Measurements from ENCODE around the gene PDHB.

PDHB gene

DNA sequence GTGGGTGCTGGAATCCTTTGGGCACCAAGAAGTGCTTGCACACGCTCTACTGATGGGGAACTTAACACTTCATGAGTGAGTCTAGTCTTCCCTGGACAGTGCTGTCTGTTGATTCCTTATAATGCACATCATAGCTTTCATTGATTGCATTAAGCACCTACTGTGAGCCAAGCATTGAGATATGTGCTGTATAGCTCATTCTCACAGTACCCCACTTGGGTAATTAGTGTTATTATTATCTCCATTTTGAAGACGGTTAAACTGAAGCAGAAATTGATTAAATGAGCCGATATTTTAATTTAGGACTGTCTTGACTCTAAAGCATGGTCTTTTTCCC is 504 bp upstream of the PDHB start:
- Histone ChIP-seq H3K9ac (ENCODE audit: low read depth, low read length) (peak overlapping the region; percentile 76), H3K9me3 (ENCODE audit: control insufficient read depth, insufficient read depth, low read length) (no peaks in the 10 kb centered on the region), H3K4me1 (ENCODE audit: control insufficient read depth, insufficient read depth, low read length) (peaks cover 21% of the 10 kb centered on the region)

DNA sequence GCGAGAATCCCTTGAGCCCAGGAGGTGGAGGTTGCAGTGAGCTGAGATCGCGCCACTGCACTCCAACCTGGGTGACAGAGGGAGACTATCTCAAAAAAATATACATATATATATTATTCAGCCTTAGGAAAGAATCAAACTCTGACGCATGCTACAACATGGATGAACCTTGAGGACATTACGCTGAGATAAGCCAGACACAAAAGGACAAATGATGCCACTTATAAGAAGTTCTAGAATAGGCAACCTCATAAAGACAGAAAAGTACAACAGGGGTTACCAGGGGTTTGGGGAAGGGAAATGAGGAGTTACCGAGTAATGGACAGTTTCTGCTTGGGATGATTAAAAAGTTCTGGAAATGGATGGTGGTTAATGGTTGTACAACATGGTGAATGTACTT is 727 bp downstream of the PDHB start:
- H3K4me1 ChIP-seq (ENCODE audit: control insufficient read depth, insufficient read depth, low read length) = peaks cover 21% of the 10 kb centered on the region
- no peaks in the 10 kb centered on the region for H3K27me3 ChIP-seq (ENCODE audit: control insufficient read depth, insufficient read depth, low read length)
- peak overlapping the region; percentile 93 for H3K9ac ChIP-seq (ENCODE audit: low read depth, low read length)
- no peaks in the 10 kb centered on the region for H3K9me3 ChIP-seq (ENCODE audit: control insufficient read depth, insufficient read depth, low read length)
- H3K36me3 ChIP-seq (ENCODE audit: control insufficient read depth, insufficient read depth, low read length) = peaks cover 28% of the 10 kb centered on the region
- peak overlapping the region; percentile 95 for H3K4me3 ChIP-seq (ENCODE audit: low read depth, low read length)

More for the DNA sequence above, 504 bp upstream of the PDHB start:
- Histone ChIP-seq H3K27me3 (ENCODE audit: control insufficient read depth, insufficient read depth, low read length) (no peaks in the 10 kb centered on the region), H3K36me3 (ENCODE audit: control insufficient read depth, insufficient read depth, low read length) (peaks cover 16% of the 10 kb centered on the region), H3K4me3 (ENCODE audit: low read depth, low read length) (peak overlapping the region; percentile 61)

DNA sequence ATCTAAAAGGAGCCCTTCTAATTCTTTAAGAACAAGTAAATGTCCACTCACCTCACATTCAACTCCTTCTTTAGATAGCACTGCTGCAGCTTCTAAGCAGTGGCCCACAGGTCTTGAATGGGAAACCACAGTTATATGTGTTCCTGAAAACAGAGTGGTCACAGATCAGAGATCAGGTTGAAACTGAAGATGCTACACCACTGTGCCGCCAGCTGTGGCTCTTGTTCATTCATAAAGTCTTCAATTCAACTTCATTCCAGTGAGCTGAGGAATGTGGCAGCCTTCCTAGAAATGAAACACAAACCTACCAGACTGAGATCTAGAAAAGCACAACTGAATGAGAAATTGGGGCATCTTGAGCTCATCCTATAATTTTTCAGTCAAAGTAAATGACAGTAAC is 4.0 kb downstream of the PDHB start:
- Histone ChIP-seq H3K9me3 (ENCODE audit: control insufficient read depth, insufficient read depth, low read length) (no peaks in the 10 kb centered on the region), H3K27me3 (ENCODE audit: control insufficient read depth, insufficient read depth, low read length) (no peaks in the 10 kb centered on the region), H3K4me3 (ENCODE audit: low read depth, low read length) (no peak overlapping the region), H3K4me1 (ENCODE audit: control insufficient read depth, insufficient read depth, low read length) (peaks cover 6% of the 10 kb centered on the region), H3K9ac (ENCODE audit: low read depth, low read length) (no peak overlapping the region), H3K36me3 (ENCODE audit: control insufficient read depth, insufficient read depth, low read length) (peaks cover 31% of the 10 kb centered on the region)

DNA sequence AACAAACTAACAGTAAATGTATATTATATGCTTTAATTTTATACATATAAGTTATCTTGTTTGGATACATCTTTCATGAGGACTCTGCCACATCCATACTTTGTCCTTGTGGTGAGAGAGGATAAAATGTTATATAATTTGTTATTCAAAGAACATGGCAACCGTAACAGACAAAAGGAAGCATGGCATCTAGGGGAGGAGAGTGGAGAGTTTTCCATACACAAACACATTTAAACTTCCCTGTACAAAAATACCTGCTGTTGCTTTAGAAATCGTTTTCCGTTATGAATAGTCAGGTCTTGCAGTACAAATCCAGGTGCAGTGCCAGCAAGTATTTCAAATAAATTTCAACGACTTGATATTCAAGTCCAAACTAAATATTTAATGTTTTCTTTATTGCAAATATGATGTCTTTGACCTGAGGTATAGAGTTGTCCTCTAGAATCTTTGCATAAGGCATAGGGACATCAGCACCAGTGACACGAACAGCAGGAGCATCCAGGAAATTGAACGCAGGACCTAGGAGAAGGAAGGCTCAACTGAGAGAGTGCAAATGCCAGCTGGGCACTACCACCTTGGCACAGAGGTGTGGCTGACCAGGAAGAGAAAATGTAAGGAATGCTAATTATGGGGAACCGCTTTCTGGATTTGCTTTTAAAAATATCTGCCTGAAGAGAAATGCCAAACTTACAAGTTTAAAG is 5.8 kb downstream of the PDHB start:
- no peaks in the 10 kb centered on the region for H3K4me1 ChIP-seq (ENCODE audit: control insufficient read depth, insufficient read depth, low read length)
- H3K4me3 ChIP-seq (ENCODE audit: low read depth, low read length) = no peak overlapping the region
- no peaks in the 10 kb centered on the region for H3K9me3 ChIP-seq (ENCODE audit: control insufficient read depth, insufficient read depth, low read length)
- H3K9ac ChIP-seq (ENCODE audit: low read depth, low read length) = no peak overlapping the region
- no peaks in the 10 kb centered on the region for H3K27me3 ChIP-seq (ENCODE audit: control insufficient read depth, insufficient read depth, low read length)
- peaks cover 37% of the 10 kb centered on the region for H3K36me3 ChIP-seq (ENCODE audit: control insufficient read depth, insufficient read depth, low read length)

DNA sequence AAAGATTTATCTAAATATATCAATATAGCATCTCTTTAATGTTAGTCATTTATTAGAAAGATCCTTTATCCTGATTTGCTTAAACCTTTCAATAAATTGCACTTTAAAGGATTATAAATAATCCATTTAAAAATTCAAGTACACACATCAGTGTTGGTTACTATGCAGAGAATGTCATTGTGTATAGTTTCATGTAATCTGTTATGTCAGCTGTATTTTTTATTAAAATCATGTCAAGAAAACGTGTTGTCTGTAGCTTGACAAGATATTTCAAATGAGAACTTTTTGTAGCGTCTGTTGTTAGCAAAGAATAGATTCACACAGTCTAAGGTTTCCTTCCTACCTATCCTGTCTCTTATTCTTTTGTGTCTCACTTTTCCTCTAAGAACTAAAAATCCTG is 7.8 kb downstream of the PDHB start:
- Histone ChIP-seq H3K36me3 (ENCODE audit: control insufficient read depth, insufficient read depth, low read length) (peaks cover 46% of the 10 kb centered on the region), H3K9ac (ENCODE audit: low read depth, low read length) (no peak overlapping the region), H3K9me3 (ENCODE audit: control insufficient read depth, insufficient read depth, low read length) (no peaks in the 10 kb centered on the region), H3K27me3 (ENCODE audit: control insufficient read depth, insufficient read depth, low read length) (no peaks in the 10 kb centered on the region), H3K4me1 (ENCODE audit: control insufficient read depth, insufficient read depth, low read length) (no peaks in the 10 kb centered on the region), H3K4me3 (ENCODE audit: low read depth, low read length) (no peak overlapping the region)

DNA sequence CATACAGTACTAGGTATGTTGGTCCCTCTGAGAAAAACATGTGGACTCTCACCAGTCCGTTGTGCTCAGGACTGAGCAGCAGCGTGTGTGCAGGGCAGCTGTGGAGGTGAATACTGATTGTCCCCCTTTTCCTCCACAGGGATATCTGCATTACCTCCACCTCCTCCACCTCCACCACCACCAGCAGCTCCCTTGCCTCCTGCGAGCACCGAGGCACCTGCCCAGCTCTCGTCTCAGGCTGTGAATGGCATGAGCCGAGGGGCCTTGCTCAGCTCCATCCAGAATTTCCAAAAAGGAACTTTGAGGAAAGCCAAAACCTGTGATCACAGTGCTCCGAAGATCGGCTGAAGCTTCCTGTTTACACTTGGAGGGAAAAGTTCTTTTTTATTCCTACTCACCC is 9.0 kb downstream of the PDHB start:
- Histone ChIP-seq H3K27me3 (ENCODE audit: control insufficient read depth, insufficient read depth, low read length) (no peaks in the 10 kb centered on the region), H3K9me3 (ENCODE audit: control insufficient read depth, insufficient read depth, low read length) (no peaks in the 10 kb centered on the region), H3K4me1 (ENCODE audit: control insufficient read depth, insufficient read depth, low read length) (no peaks in the 10 kb centered on the region), H3K9ac (ENCODE audit: low read depth, low read length) (no peak overlapping the region), H3K36me3 (ENCODE audit: control insufficient read depth, insufficient read depth, low read length) (peaks cover 35% of the 10 kb centered on the region), H3K4me3 (ENCODE audit: low read depth, low read length) (no peak overlapping the region)

DNA sequence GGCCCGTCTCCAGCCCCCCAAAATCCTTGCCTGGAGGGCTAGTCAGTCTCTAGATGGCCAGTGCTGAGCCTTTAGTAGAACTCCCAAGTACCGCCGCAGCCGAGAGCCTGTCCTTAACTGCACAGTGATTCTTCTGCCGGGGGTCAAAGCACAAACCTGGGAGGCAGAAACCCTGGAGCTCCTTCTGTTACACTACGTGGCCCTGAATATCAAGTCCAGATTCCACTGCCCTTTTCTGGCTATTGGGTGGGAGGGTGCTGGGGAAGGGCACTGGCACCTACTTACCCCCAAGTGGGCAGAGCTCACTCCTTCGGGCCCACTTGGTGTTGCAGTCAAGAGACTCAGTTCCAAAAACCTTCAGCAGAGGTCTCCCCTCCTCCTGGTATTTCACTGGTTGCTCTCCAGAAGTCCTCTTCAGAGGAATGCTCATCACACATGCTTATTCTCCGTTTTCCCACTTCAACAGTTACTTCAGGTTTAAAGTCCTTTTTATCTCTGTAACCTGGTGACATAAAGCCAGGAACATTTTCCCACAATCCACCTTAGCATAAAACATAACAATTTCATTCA is 10.8 kb downstream of the PDHB start:
- Histone ChIP-seq H3K27me3 (ENCODE audit: control insufficient read depth, insufficient read depth, low read length) (no peaks in the 10 kb centered on the region), H3K9ac (ENCODE audit: low read depth, low read length) (no peak overlapping the region), H3K4me1 (ENCODE audit: control insufficient read depth, insufficient read depth, low read length) (no peaks in the 10 kb centered on the region), H3K36me3 (ENCODE audit: control insufficient read depth, insufficient read depth, low read length) (peaks cover 20% of the 10 kb centered on the region), H3K9me3 (ENCODE audit: control insufficient read depth, insufficient read depth, low read length) (no peaks in the 10 kb centered on the region), H3K4me3 (ENCODE audit: low read depth, low read length) (no peak overlapping the region)

DNA sequence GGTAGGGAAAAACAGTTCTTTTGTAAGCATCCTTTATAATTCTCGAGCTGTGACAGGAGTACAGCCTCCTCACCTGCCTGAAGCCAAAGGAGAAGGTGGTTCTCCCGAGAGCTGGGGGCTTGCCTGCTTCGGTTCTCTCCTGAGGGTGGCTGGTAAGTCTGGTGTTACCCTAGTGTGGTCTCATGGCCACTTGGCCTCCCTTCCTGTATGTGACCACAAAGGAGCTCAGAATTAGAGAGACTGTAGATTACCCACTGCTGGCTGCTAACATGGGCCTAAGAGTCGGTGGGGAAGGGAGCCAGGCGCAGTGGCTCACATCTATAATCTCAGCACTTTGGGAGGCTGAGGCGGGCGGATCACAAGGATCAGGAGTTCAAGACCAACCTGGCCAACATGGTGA is 12.6 kb downstream of the PDHB start:
- no peaks in the 10 kb centered on the region for H3K9me3 ChIP-seq (ENCODE audit: control insufficient read depth, insufficient read depth, low read length)
- H3K27me3 ChIP-seq (ENCODE audit: control insufficient read depth, insufficient read depth, low read length) = no peaks in the 10 kb centered on the region
- no peak overlapping the region for H3K4me3 ChIP-seq (ENCODE audit: low read depth, low read length)
- no peak overlapping the region for H3K9ac ChIP-seq (ENCODE audit: low read depth, low read length)
- peaks cover 19% of the 10 kb centered on the region for H3K36me3 ChIP-seq (ENCODE audit: control insufficient read depth, insufficient read depth, low read length)
- H3K4me1 ChIP-seq (ENCODE audit: control insufficient read depth, insufficient read depth, low read length) = no peaks in the 10 kb centered on the region

DNA sequence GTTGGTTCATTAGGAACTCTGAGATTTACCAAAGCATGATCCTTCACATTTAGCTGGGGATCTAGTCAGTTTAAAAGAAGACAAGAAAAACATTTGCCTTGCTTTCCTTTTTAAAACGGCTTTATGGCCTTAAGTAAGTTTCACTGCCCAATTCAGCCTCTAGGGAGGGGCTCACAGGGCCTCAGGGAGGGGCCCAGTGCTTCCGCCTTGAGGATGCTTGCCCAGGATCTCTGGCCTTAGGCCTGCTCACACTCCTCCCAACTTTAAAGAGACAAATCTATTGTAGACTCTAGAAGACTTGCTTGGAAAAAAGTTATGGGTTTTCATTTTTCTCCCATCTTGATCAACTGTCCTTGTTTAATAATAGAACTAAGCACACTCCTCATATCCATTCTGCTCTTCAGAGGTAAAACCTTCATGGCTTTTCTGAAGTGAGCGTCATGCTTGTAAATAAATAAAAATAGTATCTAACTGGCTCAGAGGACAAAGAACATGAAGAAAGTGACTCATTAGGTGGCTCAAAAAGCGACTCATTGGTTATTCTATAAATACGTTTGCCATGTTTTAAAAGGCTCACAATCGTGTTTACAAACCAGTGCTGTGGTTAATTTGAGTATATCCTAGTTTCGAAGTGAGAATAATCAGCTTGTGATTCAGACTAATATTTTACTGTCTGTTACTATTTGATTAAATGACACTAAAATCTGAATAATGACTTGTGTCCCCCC is 13.7 kb downstream of the PDHB start:
- Histone ChIP-seq H3K4me1 (ENCODE audit: control insufficient read depth, insufficient read depth, low read length) (no peaks in the 10 kb centered on the region), H3K27me3 (ENCODE audit: control insufficient read depth, insufficient read depth, low read length) (no peaks in the 10 kb centered on the region), H3K4me3 (ENCODE audit: low read depth, low read length) (no peak overlapping the region), H3K9ac (ENCODE audit: low read depth, low read length) (no peak overlapping the region), H3K9me3 (ENCODE audit: control insufficient read depth, insufficient read depth, low read length) (no peaks in the 10 kb centered on the region), H3K36me3 (ENCODE audit: control insufficient read depth, insufficient read depth, low read length) (peaks cover 19% of the 10 kb centered on the region)

DNA sequence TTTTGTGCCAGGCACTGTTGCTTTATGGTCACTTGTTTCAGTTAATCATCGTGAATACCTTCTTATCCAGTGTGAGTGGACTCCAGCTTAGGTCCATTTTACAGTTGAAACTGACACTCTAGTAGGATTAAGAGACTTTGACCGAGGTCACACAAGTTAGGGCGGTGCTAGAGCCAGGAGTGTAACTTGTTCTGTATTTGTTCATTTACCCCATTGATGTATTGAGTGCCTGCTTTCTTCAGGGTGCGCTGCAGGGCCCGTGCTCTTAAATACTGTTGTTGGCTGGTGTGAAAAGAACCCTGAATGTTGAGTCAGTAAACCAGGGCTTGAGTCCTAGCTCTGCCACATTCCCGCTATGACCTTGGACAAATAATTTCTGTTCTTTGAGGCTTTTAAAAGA is 15.4 kb downstream of the PDHB start:
- Histone ChIP-seq H3K4me3 (ENCODE audit: low read depth, low read length) (no peak overlapping the region), H3K27me3 (ENCODE audit: control insufficient read depth, insufficient read depth, low read length) (no peaks in the 10 kb centered on the region), H3K9ac (ENCODE audit: low read depth, low read length) (no peak overlapping the region), H3K4me1 (ENCODE audit: control insufficient read depth, insufficient read depth, low read length) (no peaks in the 10 kb centered on the region), H3K36me3 (ENCODE audit: control insufficient read depth, insufficient read depth, low read length) (peaks cover 13% of the 10 kb centered on the region), H3K9me3 (ENCODE audit: control insufficient read depth, insufficient read depth, low read length) (no peaks in the 10 kb centered on the region)

DNA sequence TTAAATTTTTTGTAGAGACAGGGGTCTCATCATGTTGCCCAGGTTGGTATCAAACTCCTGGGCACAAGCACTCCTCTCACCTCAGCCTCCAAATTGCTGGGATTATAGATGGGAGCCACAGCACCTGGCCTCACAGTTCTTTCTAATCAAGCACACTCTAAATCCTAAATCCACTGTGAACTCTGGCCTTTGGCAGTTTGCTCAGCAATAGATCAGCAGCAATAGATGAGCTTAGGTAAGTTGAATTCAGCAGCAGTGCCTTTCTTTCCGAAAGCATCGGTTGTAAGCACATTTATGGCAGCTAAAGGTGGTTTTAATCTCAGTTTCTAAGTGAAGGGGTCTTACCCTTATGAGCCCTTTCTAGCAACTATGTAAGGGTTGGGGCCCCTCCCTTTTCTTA is 16.6 kb downstream of the PDHB start:
- Histone ChIP-seq H3K36me3 (ENCODE audit: control insufficient read depth, insufficient read depth, low read length) (peaks cover 6% of the 10 kb centered on the region), H3K4me1 (ENCODE audit: control insufficient read depth, insufficient read depth, low read length) (no peaks in the 10 kb centered on the region), H3K27me3 (ENCODE audit: control insufficient read depth, insufficient read depth, low read length) (no peaks in the 10 kb centered on the region), H3K9ac (ENCODE audit: low read depth, low read length) (no peak overlapping the region), H3K4me3 (ENCODE audit: low read depth, low read length) (no peak overlapping the region), H3K9me3 (ENCODE audit: control insufficient read depth, insufficient read depth, low read length) (no peaks in the 10 kb centered on the region)

DNA sequence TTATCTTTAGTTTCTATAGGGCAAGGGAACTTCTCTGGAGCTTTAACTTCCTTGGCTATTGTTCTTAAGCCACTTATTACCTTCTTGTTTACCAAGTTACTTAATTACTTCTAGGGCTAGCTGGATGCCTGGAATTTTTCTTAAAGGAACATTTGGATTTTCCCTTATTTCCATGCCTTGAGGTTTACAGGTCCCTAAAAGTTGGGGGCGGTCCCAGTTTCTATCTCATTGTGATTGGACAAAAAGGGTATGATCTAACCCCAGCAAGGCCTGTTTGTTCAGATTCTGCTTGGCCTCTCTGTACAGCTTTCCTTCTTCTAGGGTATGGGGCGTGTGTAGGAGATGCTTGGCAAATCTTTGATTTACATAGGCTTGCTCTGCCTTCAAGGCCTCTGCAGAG is 17.4 kb downstream of the PDHB start:
- Histone ChIP-seq H3K9me3 (ENCODE audit: control insufficient read depth, insufficient read depth, low read length) (no peaks in the 10 kb centered on the region), H3K4me3 (ENCODE audit: low read depth, low read length) (no peak overlapping the region), H3K36me3 (ENCODE audit: control insufficient read depth, insufficient read depth, low read length) (no peaks in the 10 kb centered on the region), H3K27me3 (ENCODE audit: control insufficient read depth, insufficient read depth, low read length) (no peaks in the 10 kb centered on the region), H3K9ac (ENCODE audit: low read depth, low read length) (no peak overlapping the region), H3K4me1 (ENCODE audit: control insufficient read depth, insufficient read depth, low read length) (no peaks in the 10 kb centered on the region)
